GM19438 (cell line): ENCODE results near the gene PPP1R13B.

Source experiments
- ATAC-seq: cut with Tn5 transposase; IDR thresholded peaks from one replicate; pipeline ENCODE4 v1.9.1; 2021; ENCODE audit warnings: low read depth; ENCODE audit not compliant: unreplicated experiment

Gene PPP1R13B

GRCh38 chr14:103748534-103748857 is 98.9 kb downstream of the PPP1R13B start:
- no peak for ATAC-seq

- no peak for ATAC-seq
These were observed 100.7 kb downstream of the PPP1R13B start for GRCh38 chr14:103746701-103747100.

- ATAC-seq = no peak
These were observed 102.0 kb downstream of the PPP1R13B start for GRCh38 chr14:103745424-103745823.

GRCh38 chr14:103744621-103745395 is 102.6 kb downstream of the PPP1R13B start:
- ATAC-seq = no peak

GRCh38 chr14:103743691-103744090 is 103.7 kb downstream of the PPP1R13B start:
- ATAC-seq = no peak

- ATAC-seq = no peak
These were observed 104.7 kb downstream of the PPP1R13B start for GRCh38 chr14:103742499-103743255.

GRCh38 chr14:103741876-103742275 is 105.5 kb downstream of the PPP1R13B start:
- ATAC-seq = no peak

- ATAC-seq = no peak
These were observed 106.2 kb downstream of the PPP1R13B start for GRCh38 chr14:103740991-103741689.

GRCh38 chr14:103739793-103740501 is 107.4 kb downstream of the PPP1R13B start:
- ATAC-seq = no peak

GRCh38 chr14:103739466-103739792 is 107.9 kb downstream of the PPP1R13B start:
- ATAC-seq = no peak

- no peak for ATAC-seq
These were observed 108.5 kb downstream of the PPP1R13B start for GRCh38 chr14:103738701-103739451.

GRCh38 chr14:103738166-103738565 is 109.2 kb downstream of the PPP1R13B start:
- no peak for ATAC-seq

GRCh38 chr14:103737432-103738045 is 109.8 kb downstream of the PPP1R13B start:
- no peak for ATAC-seq

- no peak for ATAC-seq
These were observed 110.6 kb downstream of the PPP1R13B start for GRCh38 chr14:103736546-103737431.

- ATAC-seq = no peak
These were observed 111.4 kb downstream of the PPP1R13B start for GRCh38 chr14:103735815-103736545.

GRCh38 chr14:103735439-103735814 is 111.9 kb downstream of the PPP1R13B start:
- no peak for ATAC-seq

- ATAC-seq = no peak
These were observed 112.4 kb downstream of the PPP1R13B start for GRCh38 chr14:103735022-103735421.
